HepG2 (cell line): ENCODE data around the gene TBL2. TPM values are rescaled to one million over a fixed set of nuclear protein-coding genes. Genes with fewer than 3 reads are reported as not detected.

Experiments
- CSRNP1 ChIP-seq: sonication (generic); formaldehyde crosslinking; IDR thresholded peaks from 2 replicates; pipeline ENCODE4 v1.8.1; 2023; ENCODE audit warnings: mild to moderate bottlenecking, missing genetic modification reagents
- ISL2 ChIP-seq: sonication (generic); formaldehyde crosslinking; IDR thresholded peaks from 2 replicates; pipeline ENCODE4 v1.5.0; 2020; ENCODE audit warnings: missing genetic modification reagents
- JARID2 ChIP-seq: sonication (generic); formaldehyde crosslinking; IDR thresholded peaks from 2 replicates; pipeline ENCODE4 v1.8.1; 2023; ENCODE audit warnings: missing genetic modification reagents, inconsistent platforms; ENCODE audit not compliant: insufficient replicate concordance
- KDM6A ChIP-seq: IDR thresholded peaks from 2 replicates; pipeline ENCODE4 v1.6.1; 2016; ENCODE audit warnings: low read depth
- PBX3 ChIP-seq: sonication (generic); formaldehyde crosslinking; IDR thresholded peaks from 2 replicates; pipeline ENCODE4 v1.8.1; 2023; ENCODE audit warnings: missing genetic modification reagents, inconsistent platforms, borderline replicate concordance
- PTBP1 ChIP-seq: fragments of 200-400 bp; formaldehyde crosslinking; IDR thresholded peaks from 2 replicates; pipeline ENCODE4 v1.6.1; 2018; ENCODE audit warnings: low read length, low read depth; ENCODE audit not compliant: poor library complexity, severe bottlenecking
- RBM39 ChIP-seq: fragments of 200-400 bp; formaldehyde crosslinking; IDR thresholded peaks from one replicate; pipeline ENCODE4 v1.6.1; 2018; ENCODE audit warnings: antibody characterized with exemption, mild to moderate bottlenecking, low read depth, low read length; ENCODE audit not compliant: poor library complexity, severe bottlenecking
- SMAD9 ChIP-seq: sonication (generic); formaldehyde crosslinking; IDR thresholded peaks from 2 replicates; pipeline ENCODE4 v1.5.1; 2020; ENCODE audit warnings: mild to moderate bottlenecking, missing genetic modification reagents
- TBP ChIP-seq: sonication (generic); formaldehyde crosslinking; IDR thresholded peaks from 2 replicates; pipeline ENCODE4 v1.5.0; 2020; ENCODE audit warnings: missing genetic modification reagents
- THAP8 ChIP-seq: sonication (generic); formaldehyde crosslinking; IDR thresholded peaks from 2 replicates; pipeline ENCODE4 v1.5.1; 2020; ENCODE audit warnings: missing genetic modification reagents, mild to moderate bottlenecking, borderline replicate concordance
- TRIM22 ChIP-seq: fragments of 450-650 bp; IDR thresholded peaks from 2 replicates; pipeline ENCODE4 v1.6.1; 2017
- ZBTB1 ChIP-seq: sonication (generic); formaldehyde crosslinking; IDR thresholded peaks from 2 replicates; pipeline ENCODE4 v1.4.0; 2020; ENCODE audit warnings: missing genetic modification reagents, borderline replicate concordance
- ZNF12 ChIP-seq: sonication (generic); formaldehyde crosslinking; IDR thresholded peaks from 2 replicates; pipeline ENCODE4 v1.5.0; 2020; ENCODE audit warnings: missing genetic modification reagents
- ZNF282 ChIP-seq: fragments of 450-650 bp; IDR thresholded peaks from 2 replicates; pipeline ENCODE4 v1.6.1; 2018; ENCODE audit not compliant: partially characterized antibody
- ZNF34 ChIP-seq: sonication (generic); formaldehyde crosslinking; IDR thresholded peaks from 2 replicates; pipeline ENCODE4 v1.4.0; 2020; ENCODE audit warnings: mild to moderate bottlenecking, missing genetic modification reagents, borderline replicate concordance
- ZNF460 ChIP-seq: sonication (generic); formaldehyde crosslinking; IDR thresholded peaks from 2 replicates; pipeline ENCODE4 v1.5.1; 2020; ENCODE audit warnings: missing genetic modification reagents, mild to moderate bottlenecking, borderline replicate concordance
- ZNF549 ChIP-seq: sonication (generic); formaldehyde crosslinking; IDR thresholded peaks from 2 replicates; pipeline ENCODE4 v1.5.0; 2020; ENCODE audit warnings: missing genetic modification reagents
- ZNF687 ChIP-seq: sonication (generic); formaldehyde crosslinking; IDR thresholded peaks from 2 replicates; pipeline ENCODE4 v1.5.1; 2020; ENCODE audit warnings: mild to moderate bottlenecking, missing genetic modification reagents, moderate library complexity
- polyA plus RNA-seq, 8 experiments: library from polyadenylated mRNA; depleted of rRNA in 3 of 8; stranded (reverse) in 7 of 8; unstranded in 1 of 8; fragments of >200 nt; fragmentation: Illumina TruSeq in 4 of 8; extraction: Trizol in 4 of 8; gene quantifications; 2 replicates each; pipeline versions ENCODE4 v1.2.1 to v1.2.3, GENCODE V29; 2011 to 2016; ENCODE audit warnings: low read depth in 4 of 8, missing spikeins in 1 of 8, mixed read lengths in 1 of 8; ENCODE audit not compliant: insufficient read depth in 1 of 8
- total RNA-seq, 5 experiments: library from RNA; depleted of rRNA; stranded (reverse); fragments of >200 nt; fragmentation: Illumina TruSeq; extraction: Trizol; gene quantifications; 2 replicates each; pipeline ENCODE4 v1.2.3, GENCODE V29; 2016; ENCODE audit warnings: low read depth in 1 of 5

Gene TBL2
- total and polyA plus RNA-seq, 2 of the 13 experiments (the other 11 are each of a cell fraction or from before 2014, with no cell fraction given): 43.4 to 47.2 TPM

GRCh38 chr7:73612598-73613269 is 34.4 kb upstream of the TBL2 start (continued):
- TF ChIP-seq CSRNP1 (peak; percentile 49; the same call in 1 of the 2 replicates), ZNF460 (CRISPR knock-in tag) (peak; percentile 46; the same call in 1 of the 2 replicates), ZBTB1 (CRISPR knock-in tag) (0 out of 2 replicates have a peak, but pooled peaks have one; percentile 13), THAP8 (CRISPR knock-in tag) (no peak), TBP (CRISPR knock-in tag) (no peak), ZNF282 (no peak), ZNF34 (CRISPR knock-in tag) (no peak), SMAD9 (CRISPR knock-in tag) (no peak), ISL2 (CRISPR knock-in tag) (peak; percentile 82; the same call in 1 of the 2 replicates), PTBP1 (no peak), ZNF687 (CRISPR knock-in tag) (peak; percentile 61), TRIM22 (no peak), RBM39 (no peak), KDM6A (peak; percentile 96), ZNF12 (CRISPR knock-in tag) (no peak; the same call in 1 of the 2 replicates), ZNF549 (no peak), JARID2 (CRISPR knock-in tag) (peak; percentile 70), PBX3 (CRISPR knock-in tag) (no peak)
